K562 (cell line): ENCODE data around the gene STX12. TPM values are rescaled to one million over a fixed set of nuclear protein-coding genes. Genes with fewer than 3 reads are reported as not detected.

ENCODE experiments used
- CXXC5 ChIP-seq: fragments of 250-450 bp; sonication (Bioruptor Pico); IDR thresholded peaks from 2 replicates; pipeline ENCODE4 v1.8.0; 2022; ENCODE audit warnings: inconsistent platforms, mild to moderate bottlenecking, moderate library complexity
- FOXA1 ChIP-seq: fragments of 450-650 bp; IDR thresholded peaks from 2 replicates; pipeline ENCODE4 v1.6.1; 2016; ENCODE audit warnings: mild to moderate bottlenecking, borderline replicate concordance
- HNRNPLL ChIP-seq: fragments of 200-400 bp; formaldehyde crosslinking; IDR thresholded peaks from 2 replicates; pipeline ENCODE4 v1.6.1; 2017; ENCODE audit warnings: low read length, low read depth, mild to moderate bottlenecking; ENCODE audit not compliant: poor library complexity, severe bottlenecking
- MLLT1 ChIP-seq, 2 experiments: fragments of 450-650 bp; IDR thresholded peaks; 2 replicates each; pipeline ENCODE4 v1.6.1; 2016
- MLX ChIP-seq, 2 experiments: fragments of 450-650 bp in 1 of 2; sonication (generic) in 1 of 2; formaldehyde crosslinking; conservative IDR thresholded peaks; 2 replicates each; pipeline versions ENCODE4 v1.4.0 to v1.8.1; 2020 to 2022; ENCODE audit warnings: mild to moderate bottlenecking in 1 of 2, missing genetic modification reagents in 1 of 2
- MYC ChIP-seq, 2 experiments: fragments of 250-450 bp in 1 of 2; sonication (Bioruptor Pico) in 1 of 2; IDR thresholded peaks; 2 replicates each; pipeline versions ENCODE4 v1.5.1 to v1.6.1; 2012 to 2021; ENCODE audit warnings: low read depth in 2 of 2, borderline replicate concordance in 1 of 2, improper control_type of control experiment in 1 of 2, low read length in 1 of 2, mild to moderate bottlenecking in 1 of 2, moderate library complexity in 1 of 2
- NONO ChIP-seq, 2 experiments: fragments of 200-400 bp in 1 of 2; fragments of 450-650 bp in 1 of 2; formaldehyde crosslinking in 1 of 2; IDR thresholded peaks; 2 replicates each; pipeline ENCODE4 v1.6.1; 2017; ENCODE audit warnings: low read depth in 2 of 2, mild to moderate bottlenecking in 2 of 2, moderate library complexity in 2 of 2, low read length in 1 of 2
- POLR2H ChIP-seq: IDR thresholded peaks from 2 replicates; pipeline ENCODE4 v1.6.1; 2016; ENCODE audit warnings: missing genetic modification characterization, low read depth, mild to moderate bottlenecking, control low read depth, missing compliant biosample characterization, moderate library complexity
- RCOR1 ChIP-seq, 2 experiments: IDR thresholded peaks; 2 replicates each; pipeline ENCODE4 v1.6.1; 2012; ENCODE audit warnings: low read depth in 2 of 2, low read length in 2 of 2, borderline replicate concordance in 1 of 2, improper control_type of control experiment in 1 of 2
- SIN3B ChIP-seq: fragments of 450-650 bp; IDR thresholded peaks from 2 replicates; pipeline ENCODE4 v1.6.1; 2017; ENCODE audit warnings: low read depth, mild to moderate bottlenecking, moderate library complexity
- TEAD1 ChIP-seq, 2 experiments: fragments of 450-650 bp in 1 of 2; sonication (generic) in 1 of 2; formaldehyde crosslinking; IDR thresholded peaks; 2 replicates each; pipeline versions ENCODE4 v1.4.0 to v1.8.0; 2020 to 2022; ENCODE audit warnings: mild to moderate bottlenecking in 2 of 2, missing genetic modification reagents in 1 of 2
- XRCC3 ChIP-seq: fragments of 450-650 bp; IDR thresholded peaks from 2 replicates; pipeline ENCODE4 v1.6.1; 2017; ENCODE audit warnings: mild to moderate bottlenecking, moderate library complexity
- ZNF384 ChIP-seq: IDR thresholded peaks from 2 replicates; pipeline ENCODE4 v1.6.1; 2012; ENCODE audit warnings: low read depth, low read length, improper control_type of control experiment
- ZNF586 ChIP-seq: fragments of 450-650 bp; formaldehyde crosslinking; conservative IDR thresholded peaks from 2 replicates; pipeline ENCODE4 v1.4.0; 2020; ENCODE audit warnings: mild to moderate bottlenecking, moderate library complexity
- polyA plus RNA-seq, 8 experiments: library from polyadenylated mRNA; depleted of rRNA in 4 of 8; stranded (reverse) in 5 of 8; unstranded in 3 of 8; fragments of >200 nt; fragmentation: Nextera tagmentation in 2 of 8; fragmentation: Illumina TruSeq in 1 of 8; extraction: Ambion mirVana in 2 of 8; extraction: Trizol in 1 of 8; gene quantifications; 2 replicates each; pipeline versions ENCODE4 v1.2.1 to v1.2.3, GENCODE V29; 2011 to 2014; ENCODE audit warnings: inconsistent platforms in 1 of 8, missing spikeins in 1 of 8
- total RNA-seq, 7 experiments: library from RNA; depleted of rRNA in 6 of 7; stranded (reverse); fragments of >200 nt in 6 of 7; fragmentation: Illumina TruSeq in 2 of 7; extraction: Trizol in 2 of 7; gene quantifications; 2 replicates each; pipeline versions ENCODE4 v1.2.1 to v1.2.3, GENCODE V29; 2011 to 2021; ENCODE audit warnings: low replicate concordance in 1 of 7
- TF ChIP-seq, protein P1 (sequence below): fragments of 450-650 bp; IDR thresholded peaks from 2 replicates; pipeline ENCODE4 v1.6.1; 2016
- TF ChIP-seq, protein P2 (sequence below), 3 experiments: fragments of 200-800 bp in 1 of 3; sonication (Bioruptor generic) in 1 of 3; sonication (generic) in 1 of 3; formaldehyde crosslinking in 1 of 3; IDR thresholded peaks; 2 replicates each; pipeline versions ENCODE4 v1.6.1 to v1.8.0; 2016 to 2022; ENCODE audit warnings: mild to moderate bottlenecking in 2 of 3, missing compliant biosample characterization in 2 of 3, missing genetic modification characterization in 2 of 3, missing genetic modification reagents in 1 of 3
- TF ChIP-seq, protein P3 (sequence below): IDR thresholded peaks from 2 replicates; pipeline ENCODE4 v1.6.1; 2011; ENCODE audit warnings: borderline replicate concordance, low read depth, mild to moderate bottlenecking, moderate library complexity, low read length; ENCODE audit not compliant: insufficient read depth, poor library complexity, severe bottlenecking

STX12 gene
- total and polyA plus RNA-seq, 9 of the 15 experiments (the other 6 are each of a cell fraction or from before 2014, with no cell fraction given) = 16.9 to 31.3 (median 25.7) TPM

DNA sequence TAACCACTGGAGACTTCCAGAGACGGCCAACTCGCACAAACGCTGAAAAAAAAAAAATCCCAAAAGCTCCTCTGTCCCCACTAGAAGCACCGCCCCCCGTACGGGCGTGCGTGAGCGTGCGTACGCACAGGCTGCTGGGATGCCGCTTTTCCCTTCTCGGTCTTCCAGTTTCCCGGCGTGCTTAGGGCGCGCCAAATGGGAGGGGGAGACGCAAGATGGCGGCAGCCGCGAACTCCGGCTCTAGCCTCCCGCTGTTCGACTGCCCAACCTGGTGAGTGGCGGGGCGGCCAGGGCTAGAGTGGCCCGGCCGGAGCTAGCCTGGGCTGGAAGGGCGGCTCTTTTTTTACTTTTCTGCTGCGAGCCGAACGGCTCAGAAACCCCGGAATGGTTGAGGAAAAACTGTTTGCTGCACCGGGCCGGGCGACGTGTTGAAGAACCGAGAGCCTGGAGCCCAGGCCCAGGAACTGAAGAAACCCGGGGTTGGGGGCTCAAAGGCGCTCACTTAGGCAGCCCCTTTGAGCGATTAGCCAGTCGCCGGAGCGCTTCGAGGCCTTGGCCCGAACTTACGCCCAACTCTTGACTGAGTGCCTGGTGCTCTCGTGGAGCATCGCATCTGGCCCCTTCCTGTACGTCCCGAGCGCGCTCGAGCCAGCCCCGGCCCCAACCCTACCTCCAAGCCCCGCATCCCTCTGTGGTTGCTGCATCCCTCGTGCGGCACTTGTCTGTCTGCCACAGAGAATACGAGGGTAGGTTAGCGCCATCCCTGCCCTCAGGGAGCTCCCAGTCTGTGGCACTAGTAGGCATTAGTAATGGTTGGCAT lies 57.8 kb downstream of the STX12 start, which contains the start of gene PPP1R8 (continued):
- TF ChIP-seq POLR2H (tag) = peak; percentile 97
- peak; percentile 99 for TF ChIP-seq CXXC5 (CRISPR knock-in tag)
- TF ChIP-seq, protein P1, sequence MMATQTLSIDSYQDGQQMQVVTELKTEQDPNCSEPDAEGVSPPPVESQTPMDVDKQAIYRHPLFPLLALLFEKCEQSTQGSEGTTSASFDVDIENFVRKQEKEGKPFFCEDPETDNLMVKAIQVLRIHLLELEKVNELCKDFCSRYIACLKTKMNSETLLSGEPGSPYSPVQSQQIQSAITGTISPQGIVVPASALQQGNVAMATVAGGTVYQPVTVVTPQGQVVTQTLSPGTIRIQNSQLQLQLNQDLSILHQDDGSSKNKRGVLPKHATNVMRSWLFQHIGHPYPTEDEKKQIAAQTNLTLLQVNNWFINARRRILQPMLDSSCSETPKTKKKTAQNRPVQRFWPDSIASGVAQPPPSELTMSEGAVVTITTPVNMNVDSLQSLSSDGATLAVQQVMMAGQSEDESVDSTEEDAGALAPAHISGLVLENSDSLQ = 0 out of 2 replicates have a peak, but pooled peaks have one; percentile 39
- peak; percentile 86 for TF ChIP-seq HNRNPLL
- peak; percentile 83; the same call in 1 of the 2 replicates for TF ChIP-seq SIN3B
- TF ChIP-seq MLLT1 (IDR thresholded peaks at IDR 0.05) = peak in 1 of 2 experiments; percentile 63; a peak in 1 of 4 replicates
- 0 out of 4 replicates have a peak, but pooled peaks of 1 of the 2 experiments have one; percentile 2 for TF ChIP-seq TEAD1 (CRISPR knock-in tag; IDR thresholded peaks at IDR 0.05)
- TF ChIP-seq RCOR1 (IDR thresholded peaks at IDR 0.05; ENCODE audit: borderline replicate concordance in 1 of 2, low read depth in 2 of 2, low read length in 2 of 2) = peak in 1 of 2 experiments; percentile 22; a peak in 1 of 4 replicates
- TF ChIP-seq, protein P2, sequence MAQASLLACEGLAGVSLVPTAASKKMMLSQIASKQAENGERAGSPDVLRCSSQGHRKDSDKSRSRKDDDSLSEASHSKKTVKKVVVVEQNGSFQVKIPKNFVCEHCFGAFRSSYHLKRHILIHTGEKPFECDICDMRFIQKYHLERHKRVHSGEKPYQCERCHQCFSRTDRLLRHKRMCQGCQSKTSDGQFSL (CRISPR knock-in tag; IDR thresholded peaks at IDR 0.05) = peak; percentile 60; the same call in 1 of the 2 replicates
- TF ChIP-seq, protein P2 (tag; IDR thresholded peaks at IDR 0.05) = 0 out of 4 replicates have a peak, but pooled peaks of 1 of the 2 experiments have one; percentile 53
- peak; percentile 5 to 48; a peak in 1 of 4 replicates for TF ChIP-seq MLX (CRISPR knock-in tag; conservative IDR thresholded peaks at IDR 0.05)
- peak; percentile 99 for TF ChIP-seq ZNF384
- no peak for TF ChIP-seq XRCC3
- no peak for TF ChIP-seq FOXA1
- TF ChIP-seq, protein P3, sequence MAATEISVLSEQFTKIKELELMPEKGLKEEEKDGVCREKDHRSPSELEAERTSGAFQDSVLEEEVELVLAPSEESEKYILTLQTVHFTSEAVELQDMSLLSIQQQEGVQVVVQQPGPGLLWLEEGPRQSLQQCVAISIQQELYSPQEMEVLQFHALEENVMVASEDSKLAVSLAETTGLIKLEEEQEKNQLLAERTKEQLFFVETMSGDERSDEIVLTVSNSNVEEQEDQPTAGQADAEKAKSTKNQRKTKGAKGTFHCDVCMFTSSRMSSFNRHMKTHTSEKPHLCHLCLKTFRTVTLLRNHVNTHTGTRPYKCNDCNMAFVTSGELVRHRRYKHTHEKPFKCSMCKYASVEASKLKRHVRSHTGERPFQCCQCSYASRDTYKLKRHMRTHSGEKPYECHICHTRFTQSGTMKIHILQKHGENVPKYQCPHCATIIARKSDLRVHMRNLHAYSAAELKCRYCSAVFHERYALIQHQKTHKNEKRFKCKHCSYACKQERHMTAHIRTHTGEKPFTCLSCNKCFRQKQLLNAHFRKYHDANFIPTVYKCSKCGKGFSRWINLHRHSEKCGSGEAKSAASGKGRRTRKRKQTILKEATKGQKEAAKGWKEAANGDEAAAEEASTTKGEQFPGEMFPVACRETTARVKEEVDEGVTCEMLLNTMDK = no peak
- peak; percentile 69; the same call in 1 of the 2 replicates for TF ChIP-seq MYC (IDR thresholded peaks at IDR 0.05; ENCODE audit: low read depth, low read length)
- 0 out of 2 replicates have a peak, but pooled peaks have one; percentile 49 for TF ChIP-seq MYC (CRISPR knock-in tag; IDR thresholded peaks at IDR 0.05; ENCODE audit: borderline replicate concordance, low read depth)
- 0 out of 4 replicates have a peak, but pooled peaks of 1 of the 2 experiments have one; percentile 29 for TF ChIP-seq NONO (IDR thresholded peaks at IDR 0.05; ENCODE audit: low read depth in 2 of 2, low read length in 1 of 2)
- TF ChIP-seq ZNF586 (CRISPR knock-in tag) = no peak
